Keratinocyte (primary cell): ENCODE results near the gene EHMT1. TPM values are rescaled to one million over a fixed set of nuclear protein-coding genes. Genes with fewer than 3 reads are reported as not detected.

Experiments used
- DNase-seq: peaks from one replicate; pipeline ENCODE4 v3.0.0-alpha.2; 2011; ENCODE audit warnings: low read depth, missing footprints, low spot score
- FAIRE-seq: peaks from 2 replicates; lab custom pipeline; 2011; peaks lifted over from hg19 to GRCh38; lab: Jason Lieb, UNC
- H2AFZ ChIP-seq: 2 replicates; pipeline ENCODE4 v1.6.0; 2012; ENCODE audit warnings: low read length, control low read depth, inconsistent platforms; ENCODE audit not compliant: control insufficient read depth
- H3K27ac ChIP-seq: 2 replicates; pipeline ENCODE4 v1.5.1; 2011; ENCODE audit warnings: low read length; ENCODE audit not compliant: control insufficient read depth, insufficient read depth
- H3K27me3 ChIP-seq: 3 replicates; pipeline ENCODE4 v1.6.0; 2011; ENCODE audit warnings: low read length; ENCODE audit not compliant: control insufficient read depth, insufficient read depth; ENCODE audit errors: extremely low read depth
- H3K36me3 ChIP-seq, 2 experiments: 2 replicates in 1 of 2; 3 replicates in 1 of 2; pipeline ENCODE4 v1.5.1; 2011; ENCODE audit warnings: low read length in 2 of 2, mild to moderate bottlenecking in 1 of 2; ENCODE audit not compliant: control insufficient read depth in 2 of 2, insufficient read depth in 2 of 2; ENCODE audit errors: extremely low read depth in 1 of 2
- H3K4me1 ChIP-seq: 3 replicates; pipeline ENCODE4 v1.5.1; 2011; ENCODE audit warnings: low read length; ENCODE audit not compliant: control insufficient read depth, insufficient read depth; ENCODE audit errors: extremely low read depth
- H3K4me2 ChIP-seq: 3 replicates; pipeline ENCODE4 v1.6.0; 2011; ENCODE audit warnings: low read depth, low read length; ENCODE audit not compliant: control insufficient read depth, insufficient read depth; ENCODE audit errors: extremely low read depth
- H3K4me3 ChIP-seq, 3 experiments: fragments of 200-600 bp in 1 of 3; sonication (generic) in 1 of 3; 2 replicates in 2 of 3; 3 replicates in 1 of 3; pipeline ENCODE4 v1.5.1; 2011 to 2016; ENCODE audit warnings: low read length in 3 of 3, mild to moderate bottlenecking in 3 of 3, control low read depth in 2 of 3, inconsistent platforms in 1 of 3, low read depth in 1 of 3, mixed read lengths in 1 of 3, mixed run types in 1 of 3, moderate library complexity in 1 of 3; ENCODE audit not compliant: control insufficient read depth in 2 of 3, insufficient read depth in 2 of 3; ENCODE audit errors: extremely low read depth in 1 of 3
- H3K79me2 ChIP-seq: 2 replicates; pipeline ENCODE4 v1.6.0; 2012; ENCODE audit warnings: low read length; ENCODE audit not compliant: control insufficient read depth, insufficient read depth
- H3K9ac ChIP-seq: 3 replicates; pipeline ENCODE4 v1.6.0; 2011; ENCODE audit warnings: low read length; ENCODE audit not compliant: control insufficient read depth, insufficient read depth; ENCODE audit errors: extremely low read depth
- H3K9me1 ChIP-seq: 3 replicates; pipeline ENCODE4 v1.6.0; 2011; ENCODE audit warnings: low read length; ENCODE audit not compliant: control insufficient read depth, insufficient read depth; ENCODE audit errors: extremely low read depth
- H3K9me3 ChIP-seq: 2 replicates; pipeline ENCODE4 v1.5.1; 2012; ENCODE audit warnings: low read depth, low read length; ENCODE audit not compliant: control insufficient read depth
- H4K20me1 ChIP-seq: 3 replicates; pipeline ENCODE4 v1.6.0; 2011; ENCODE audit warnings: low read length; ENCODE audit not compliant: control insufficient read depth, insufficient read depth; ENCODE audit errors: extremely low read depth
- EZH2 ChIP-seq: IDR thresholded peaks from one replicate; pipeline ENCODE4 v1.6.1; 2012; ENCODE audit warnings: inconsistent platforms, mild to moderate bottlenecking, low read length, moderate library complexity
- dilution Hi-C: fragments of 300-500 bp; cut with MboI; formaldehyde crosslinking; loops from one replicate; pipeline ENCODE4 v1.7.0; 2020; ENCODE audit warnings: low sequenced_read_pairs; ENCODE audit not compliant: extremely low pct_ligation_motif_present
- polyA plus RNA-seq, 5 experiments: library from polyadenylated mRNA; depleted of rRNA in 3 of 5; stranded (reverse) in 3 of 5; stranded (forward) in 1 of 5; unstranded in 1 of 5; fragments of >200 nt; gene quantifications; 1 replicate in 1 of 5; 2 replicates in 3 of 5; 3 replicates in 1 of 5; pipeline versions ENCODE4 v1.2.1 to v1.2.3, GENCODE V29; 2011 to 2012; ENCODE audit warnings: missing spikeins in 2 of 5, low read depth in 1 of 5, low replicate concordance in 1 of 5
- TF ChIP-seq, protein P1 (sequence below), 3 experiments: IDR thresholded peaks in 1 of 3; conservative IDR thresholded peaks in 1 of 3; optimal IDR thresholded peaks in 1 of 3; 2 replicates in 2 of 3; 3 replicates in 1 of 3; pipeline versions ENCODE3 to v1.5.1; 2011; ENCODE audit warnings: low read length in 3 of 3, mild to moderate bottlenecking in 3 of 3, moderate library complexity in 2 of 3, control low read depth in 1 of 3, inconsistent platforms in 1 of 3; ENCODE audit not compliant: insufficient read depth in 2 of 3; ENCODE audit errors: extremely low read depth in 1 of 3

The EHMT1 gene
- polyA plus RNA-seq, 1 donor (not counting 4 experiments of a cell fraction or from before 2014, with no cell fraction given): 25.9 TPM

DNA sequence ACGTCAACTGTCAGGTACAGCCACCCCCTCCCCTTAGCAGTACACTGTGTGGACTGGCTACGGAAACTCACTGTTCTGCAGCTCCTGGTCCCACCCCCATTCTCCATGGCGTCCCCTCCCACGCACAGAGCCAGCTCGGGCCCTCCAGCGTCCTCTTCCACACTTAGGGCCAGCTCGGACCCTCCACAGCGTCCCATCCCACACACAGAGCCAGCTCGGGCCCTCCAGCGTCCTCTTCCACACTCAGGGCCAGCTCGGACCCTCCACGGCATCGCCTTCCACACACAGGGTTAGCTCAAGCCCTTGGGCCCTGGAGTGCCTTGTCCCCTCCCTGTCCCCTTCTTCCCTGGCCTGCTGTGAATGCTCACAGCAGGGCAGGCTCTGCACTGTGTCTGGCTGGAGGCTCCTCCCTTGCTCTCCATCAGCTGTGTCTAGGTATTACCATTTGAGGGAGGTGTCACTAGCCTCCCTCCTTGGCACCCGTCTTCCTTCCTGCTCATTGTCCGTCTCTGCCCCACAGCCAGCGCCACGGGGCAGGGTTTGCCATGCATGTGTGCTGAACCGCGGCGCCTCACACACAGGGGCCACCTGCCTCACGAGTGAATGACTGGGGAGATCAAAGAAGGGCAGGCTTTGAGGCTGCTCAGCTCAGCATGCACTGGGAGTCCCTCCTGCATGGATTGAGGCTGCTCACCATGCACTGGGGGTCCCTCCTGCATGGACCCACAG lies 180.3 kb downstream of the EHMT1 start:
- Histone ChIP-seq H3K4me2 (no peak overlapping the region), H3K9ac (no peak overlapping the region), H3K4me3 (no peak overlapping the region), H3K79me2 (no peaks in the 10 kb centered on the region), H4K20me1 (no peaks in the 10 kb centered on the region), H3K36me3 (peaks cover 27 to 42% of the 10 kb centered on the region in 2 experiments), H3K27me3 (no peaks in the 10 kb centered on the region), H3K27ac (no peak overlapping the region), H2AFZ (no peak overlapping the region), H3K4me1 (no peaks in the 10 kb centered on the region), H3K9me3 (no peaks in the 10 kb centered on the region), H3K9me1 (no peaks in the 10 kb centered on the region)
- dilution Hi-C loops: no loop called here
- FAIRE-seq (no peak), DNase-seq (no peak)
- TF ChIP-seq, protein P1, sequence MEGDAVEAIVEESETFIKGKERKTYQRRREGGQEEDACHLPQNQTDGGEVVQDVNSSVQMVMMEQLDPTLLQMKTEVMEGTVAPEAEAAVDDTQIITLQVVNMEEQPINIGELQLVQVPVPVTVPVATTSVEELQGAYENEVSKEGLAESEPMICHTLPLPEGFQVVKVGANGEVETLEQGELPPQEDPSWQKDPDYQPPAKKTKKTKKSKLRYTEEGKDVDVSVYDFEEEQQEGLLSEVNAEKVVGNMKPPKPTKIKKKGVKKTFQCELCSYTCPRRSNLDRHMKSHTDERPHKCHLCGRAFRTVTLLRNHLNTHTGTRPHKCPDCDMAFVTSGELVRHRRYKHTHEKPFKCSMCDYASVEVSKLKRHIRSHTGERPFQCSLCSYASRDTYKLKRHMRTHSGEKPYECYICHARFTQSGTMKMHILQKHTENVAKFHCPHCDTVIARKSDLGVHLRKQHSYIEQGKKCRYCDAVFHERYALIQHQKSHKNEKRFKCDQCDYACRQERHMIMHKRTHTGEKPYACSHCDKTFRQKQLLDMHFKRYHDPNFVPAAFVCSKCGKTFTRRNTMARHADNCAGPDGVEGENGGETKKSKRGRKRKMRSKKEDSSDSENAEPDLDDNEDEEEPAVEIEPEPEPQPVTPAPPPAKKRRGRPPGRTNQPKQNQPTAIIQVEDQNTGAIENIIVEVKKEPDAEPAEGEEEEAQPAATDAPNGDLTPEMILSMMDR (optimal IDR thresholded peaks at IDR 0.05 in 1 of 3, IDR thresholded peaks at IDR 0.05 in 1 of 3, conservative IDR thresholded peaks at IDR 0.05 in 1 of 3; ENCODE audit: extremely low read depth in 1 of 3, insufficient read depth in 2 of 3, low read length in 3 of 3): no peak
- no peak for TF ChIP-seq EZH2

DNA sequence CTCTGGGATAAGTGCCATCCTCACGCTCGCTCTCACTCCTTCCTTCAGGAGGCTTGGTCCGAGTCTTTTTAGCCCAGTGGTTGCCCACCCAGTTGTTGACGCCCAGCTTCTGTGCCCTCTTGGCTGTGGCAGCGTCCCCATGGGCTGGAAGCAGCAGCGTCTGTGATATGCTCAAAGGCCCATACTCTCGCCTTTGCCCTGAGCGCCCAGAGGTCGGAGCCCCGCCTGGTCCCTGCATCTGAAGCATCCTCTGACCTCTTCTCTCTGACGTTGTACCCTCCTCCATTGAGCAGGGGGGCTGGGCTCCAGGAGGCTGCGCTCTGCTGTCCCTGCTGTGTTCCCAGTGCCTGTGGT lies 180.8 kb downstream of the EHMT1 start:
- FAIRE-seq (no peak), DNase-seq (no peak)
- Histone ChIP-seq H3K79me2 (no peaks in the 10 kb centered on the region), H3K27ac (no peak overlapping the region), H3K9ac (no peak overlapping the region), H2AFZ (no peak overlapping the region), H3K9me3 (no peaks in the 10 kb centered on the region), H3K9me1 (no peaks in the 10 kb centered on the region), H3K36me3 (peaks cover 25 to 41% of the 10 kb centered on the region in 2 experiments), H4K20me1 (no peaks in the 10 kb centered on the region), H3K4me2 (no peak overlapping the region), H3K27me3 (no peaks in the 10 kb centered on the region), H3K4me3 (no peak overlapping the region), H3K4me1 (no peaks in the 10 kb centered on the region)
- dilution Hi-C loops: no loop called here
- no peak for TF ChIP-seq EZH2
- TF ChIP-seq, protein P1 (optimal IDR thresholded peaks at IDR 0.05 in 1 of 3, IDR thresholded peaks at IDR 0.05 in 1 of 3, conservative IDR thresholded peaks at IDR 0.05 in 1 of 3; ENCODE audit: extremely low read depth in 1 of 3, insufficient read depth in 2 of 3, low read length in 3 of 3): no peak
